ENCODE data around the gene LTB4R2.

- TF ChIP-seq POLR2AphosphoS5 (IDR thresholded peaks at IDR 0.05) (no peak), CTCF (IDR thresholded peaks at IDR 0.05) (no peak), POLR2A (IDR thresholded peaks at IDR 0.05) (no peak)
Observed at GRCh38 chr14:24274101-24274543, 35.8 kb upstream of the LTB4R2 start.

Data from sigmoid colon (tissue), 4 donors.